ENCODE results near the gene IFI44.

The IFI44 gene

GRCh38 chr1:78652019-78652560 lies 2.5 kb downstream of the IFI44 start:
- no peak for DNase-seq

- DNase-seq, result no peak
Observed at GRCh38 chr1:78658901-78659300, 9.3 kb downstream of the IFI44 start.

- no peak for DNase-seq
Observed at GRCh38 chr1:78663923-78664322, 14.3 kb downstream of the IFI44 start.

- no peak for DNase-seq
Observed at GRCh38 chr1:78664763-78665162, 15.1 kb downstream of the IFI44 start.

- no peak for DNase-seq
Observed at GRCh38 chr1:78665809-78666208, 16.2 kb downstream of the IFI44 start.

- DNase-seq, result no peak
Observed at GRCh38 chr1:78667939-78668338, 18.3 kb downstream of the IFI44 start.

- DNase-seq, result no peak
Observed at GRCh38 chr1:78668427-78668826, 18.8 kb downstream of the IFI44 start.

GRCh38 chr1:78672428-78672827 lies 22.8 kb downstream of the IFI44 start:
- DNase-seq, result no peak

GRCh38 chr1:78673120-78673519 lies 23.5 kb downstream of the IFI44 start:
- DNase-seq, result no peak

- DNase-seq, result peak in 12 of 51 donors; percentile 1 to 72 (median 11)
Observed at GRCh38 chr1:78676347-78676982, 26.8 kb downstream of the IFI44 start.

GRCh38 chr1:78676993-78677392 lies 27.4 kb downstream of the IFI44 start:
- DNase-seq, result no peak

- DNase-seq, result no peak
Observed at GRCh38 chr1:78677788-78678187, 28.2 kb downstream of the IFI44 start.

GRCh38 chr1:78678324-78678723 lies 28.7 kb downstream of the IFI44 start:
- DNase-seq, result no peak

- no peak for DNase-seq
Observed at GRCh38 chr1:78681265-78681664, 31.6 kb downstream of the IFI44 start.

GRCh38 chr1:78682496-78682895 lies 32.9 kb downstream of the IFI44 start:
- DNase-seq, result no peak

- DNase-seq, result no peak
Observed at GRCh38 chr1:78683079-78683478, 33.4 kb downstream of the IFI44 start.

- DNase-seq, result no peak
Observed at GRCh38 chr1:78687315-78687714, 37.7 kb downstream of the IFI44 start.

- DNase-seq, result no peak
Observed at GRCh38 chr1:78687914-78688313, 38.3 kb downstream of the IFI44 start.

- DNase-seq, result no peak
Observed at GRCh38 chr1:78688697-78689096, 39.1 kb downstream of the IFI44 start.

GRCh38 chr1:78690516-78690915 lies 40.9 kb downstream of the IFI44 start:
- no peak for DNase-seq

- no peak for DNase-seq
Observed at GRCh38 chr1:78691995-78692747, 42.5 kb downstream of the IFI44 start.

- DNase-seq, result no peak
Observed at GRCh38 chr1:78699813-78700212, 50.2 kb downstream of the IFI44 start.

GRCh38 chr1:78702426-78702825 lies 52.8 kb downstream of the IFI44 start:
- DNase-seq, result no peak
